Ovary (tissue), 3 donors: ENCODE results near the gene TMEM255A.

Experiments
- EP300 ChIP-seq: sonication (generic); formaldehyde crosslinking; IDR thresholded peaks from one replicate; pipeline ENCODE4 v1.6.1; 2017; ENCODE audit warnings: antibody characterized with exemption
- POLR2A ChIP-seq: fragments of 450-650 bp; IDR thresholded peaks from one replicate; pipeline ENCODE4 v1.6.1; 2017; ENCODE audit warnings: antibody characterized with exemption, mild to moderate bottlenecking, moderate library complexity
- TF ChIP-seq, protein P1 (sequence below), 3 donors: fragments of 450-650 bp in 2 of 3; fragments of 200-600 bp in 1 of 3; IDR thresholded peaks; one replicate each; pipeline versions ENCODE4 v1.5.1 to v1.8.0; 2016 to 2022; ENCODE audit warnings: antibody characterized with exemption in 3 of 3, mild to moderate bottlenecking in 1 of 3
- donor health status: DM: no; HTN: no; CAD: no.

- TF ChIP-seq, protein P1, sequence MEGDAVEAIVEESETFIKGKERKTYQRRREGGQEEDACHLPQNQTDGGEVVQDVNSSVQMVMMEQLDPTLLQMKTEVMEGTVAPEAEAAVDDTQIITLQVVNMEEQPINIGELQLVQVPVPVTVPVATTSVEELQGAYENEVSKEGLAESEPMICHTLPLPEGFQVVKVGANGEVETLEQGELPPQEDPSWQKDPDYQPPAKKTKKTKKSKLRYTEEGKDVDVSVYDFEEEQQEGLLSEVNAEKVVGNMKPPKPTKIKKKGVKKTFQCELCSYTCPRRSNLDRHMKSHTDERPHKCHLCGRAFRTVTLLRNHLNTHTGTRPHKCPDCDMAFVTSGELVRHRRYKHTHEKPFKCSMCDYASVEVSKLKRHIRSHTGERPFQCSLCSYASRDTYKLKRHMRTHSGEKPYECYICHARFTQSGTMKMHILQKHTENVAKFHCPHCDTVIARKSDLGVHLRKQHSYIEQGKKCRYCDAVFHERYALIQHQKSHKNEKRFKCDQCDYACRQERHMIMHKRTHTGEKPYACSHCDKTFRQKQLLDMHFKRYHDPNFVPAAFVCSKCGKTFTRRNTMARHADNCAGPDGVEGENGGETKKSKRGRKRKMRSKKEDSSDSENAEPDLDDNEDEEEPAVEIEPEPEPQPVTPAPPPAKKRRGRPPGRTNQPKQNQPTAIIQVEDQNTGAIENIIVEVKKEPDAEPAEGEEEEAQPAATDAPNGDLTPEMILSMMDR (IDR thresholded peaks at IDR 0.05): no peak
- TF ChIP-seq EP300 (no peak), POLR2A (no peak)
Observed at GRCh38 chrX:120291211-120291610, 20.1 kb downstream of the TMEM255A start.
